Loucy (cell line): ENCODE results near the gene UNC80.

ENCODE experiments used
- H2AFZ ChIP-seq: fragments of 200-600 bp; sonication (generic); 2 replicates; pipeline ENCODE4 v1.6.0; 2016; ENCODE audit warnings: antibody characterized with exemption, mild to moderate bottlenecking, low read length, moderate library complexity
- H3F3A ChIP-seq: fragments of 200-600 bp; 2 replicates; pipeline ENCODE4 v1.6.0; 2016; ENCODE audit warnings: antibody characterized with exemption, low read depth, mild to moderate bottlenecking
- H3K27me3 ChIP-seq: fragments of 200-600 bp; sonication (generic); 2 replicates; pipeline ENCODE4 v1.6.1; 2014; ENCODE audit warnings: low read length, mild to moderate bottlenecking; ENCODE audit not compliant: insufficient read depth, poor library complexity, severe bottlenecking
- H3K36me3 ChIP-seq: fragments of 200-600 bp; sonication (generic); 2 replicates; pipeline ENCODE4 v1.6.1; 2016; ENCODE audit warnings: low read length; ENCODE audit not compliant: insufficient read depth
- H3K4me1 ChIP-seq: fragments of 200-600 bp; sonication (generic); 2 replicates; pipeline ENCODE4 v1.5.1; 2014; ENCODE audit warnings: low read length, mild to moderate bottlenecking; ENCODE audit not compliant: insufficient read depth, poor library complexity, severe bottlenecking
- H3K4me2 ChIP-seq: fragments of 200-600 bp; sonication (generic); 2 replicates; pipeline ENCODE4 v1.6.0; 2014; ENCODE audit warnings: antibody characterized with exemption, low read length, low read depth, mild to moderate bottlenecking; ENCODE audit not compliant: poor library complexity, severe bottlenecking
- H3K4me3 ChIP-seq: fragments of 200-600 bp; sonication (generic); 2 replicates; pipeline ENCODE4 v1.5.1; 2014; ENCODE audit warnings: low read length, mild to moderate bottlenecking, mixed read lengths; ENCODE audit not compliant: poor library complexity, severe bottlenecking
- H3K79me2 ChIP-seq: fragments of 200-600 bp; sonication (generic); 2 replicates; pipeline ENCODE4 v1.6.1; 2014; ENCODE audit warnings: low read length; ENCODE audit not compliant: insufficient read depth
- H3K9ac ChIP-seq: fragments of 200-600 bp; sonication (generic); 2 replicates; pipeline ENCODE4 v1.6.0; 2014; ENCODE audit warnings: mild to moderate bottlenecking, low read depth, low read length, moderate library complexity; ENCODE audit not compliant: poor library complexity, severe bottlenecking
- H3K9me2 ChIP-seq: fragments of 200-600 bp; sonication (generic); replicated peaks from 2 replicates; pipeline ENCODE4 v1.6.1; 2016; ENCODE audit warnings: low read depth, low read length, mixed read lengths
- H3K9me3 ChIP-seq: fragments of 200-600 bp; sonication (generic); 2 replicates; pipeline ENCODE4 v1.6.1; 2014; ENCODE audit warnings: mild to moderate bottlenecking, antibody characterized with exemption, low read length, low read depth; ENCODE audit not compliant: insufficient read depth
- H4K20me1 ChIP-seq: fragments of 200-600 bp; sonication (generic); 2 replicates; pipeline ENCODE4 v1.6.0; 2014; ENCODE audit warnings: antibody characterized with exemption, low read length, mild to moderate bottlenecking; ENCODE audit not compliant: insufficient read depth, poor library complexity, severe bottlenecking
- EZH2phosphoT487 ChIP-seq: fragments of 200-600 bp; IDR thresholded peaks from 2 replicates; pipeline ENCODE4 v1.6.1; 2018; ENCODE audit warnings: antibody characterized with exemption, mild to moderate bottlenecking, moderate library complexity, borderline replicate concordance
- TF ChIP-seq, protein P1 (sequence below): fragments of 200-600 bp; sonication (generic); conservative IDR thresholded peaks from 2 replicates; pipeline ENCODE4 v1.5.1; 2014; ENCODE audit warnings: mild to moderate bottlenecking, antibody characterized with exemption, low read length

Gene UNC80

DNA sequence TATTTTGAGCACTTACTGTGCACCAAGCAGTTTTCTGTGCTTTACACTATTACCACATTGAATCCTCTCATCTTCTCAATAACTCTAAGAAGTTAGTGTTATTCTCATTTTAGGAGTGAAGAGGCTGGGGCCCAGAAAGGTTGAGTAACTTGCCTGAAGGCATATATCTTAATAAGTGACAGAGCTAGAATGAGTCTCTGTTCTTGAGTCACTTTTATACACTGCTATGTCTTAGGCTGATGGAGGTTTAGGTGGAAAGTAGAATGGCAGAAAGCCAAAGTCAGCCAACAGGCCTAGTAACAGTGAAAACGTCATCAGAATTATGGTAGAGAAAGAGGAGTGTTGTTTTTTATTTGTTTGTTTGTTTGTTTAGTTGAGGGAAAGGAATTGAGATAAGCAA lies 202.9 kb downstream of the UNC80 start:
- TF ChIP-seq, protein P1, sequence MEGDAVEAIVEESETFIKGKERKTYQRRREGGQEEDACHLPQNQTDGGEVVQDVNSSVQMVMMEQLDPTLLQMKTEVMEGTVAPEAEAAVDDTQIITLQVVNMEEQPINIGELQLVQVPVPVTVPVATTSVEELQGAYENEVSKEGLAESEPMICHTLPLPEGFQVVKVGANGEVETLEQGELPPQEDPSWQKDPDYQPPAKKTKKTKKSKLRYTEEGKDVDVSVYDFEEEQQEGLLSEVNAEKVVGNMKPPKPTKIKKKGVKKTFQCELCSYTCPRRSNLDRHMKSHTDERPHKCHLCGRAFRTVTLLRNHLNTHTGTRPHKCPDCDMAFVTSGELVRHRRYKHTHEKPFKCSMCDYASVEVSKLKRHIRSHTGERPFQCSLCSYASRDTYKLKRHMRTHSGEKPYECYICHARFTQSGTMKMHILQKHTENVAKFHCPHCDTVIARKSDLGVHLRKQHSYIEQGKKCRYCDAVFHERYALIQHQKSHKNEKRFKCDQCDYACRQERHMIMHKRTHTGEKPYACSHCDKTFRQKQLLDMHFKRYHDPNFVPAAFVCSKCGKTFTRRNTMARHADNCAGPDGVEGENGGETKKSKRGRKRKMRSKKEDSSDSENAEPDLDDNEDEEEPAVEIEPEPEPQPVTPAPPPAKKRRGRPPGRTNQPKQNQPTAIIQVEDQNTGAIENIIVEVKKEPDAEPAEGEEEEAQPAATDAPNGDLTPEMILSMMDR: no peak
- TF ChIP-seq EZH2phosphoT487: no peak
- H3K27me3 ChIP-seq: no peaks in the 10 kb centered on the region
- H3K9ac ChIP-seq: no peak overlapping the region
- H3K36me3 ChIP-seq: no peaks in the 10 kb centered on the region
- H3K4me2 ChIP-seq: no peak overlapping the region
- no peaks in the 10 kb centered on the region for H3F3A ChIP-seq
- no peaks in the 10 kb centered on the region for H3K9me2 ChIP-seq
- no peaks in the 10 kb centered on the region for H4K20me1 ChIP-seq
- no peaks in the 10 kb centered on the region for H3K79me2 ChIP-seq
- no peak overlapping the region for H2AFZ ChIP-seq
- H3K4me1 ChIP-seq: no peaks in the 10 kb centered on the region
- no peak overlapping the region for H3K4me3 ChIP-seq
- H3K9me3 ChIP-seq: no peaks in the 10 kb centered on the region

DNA sequence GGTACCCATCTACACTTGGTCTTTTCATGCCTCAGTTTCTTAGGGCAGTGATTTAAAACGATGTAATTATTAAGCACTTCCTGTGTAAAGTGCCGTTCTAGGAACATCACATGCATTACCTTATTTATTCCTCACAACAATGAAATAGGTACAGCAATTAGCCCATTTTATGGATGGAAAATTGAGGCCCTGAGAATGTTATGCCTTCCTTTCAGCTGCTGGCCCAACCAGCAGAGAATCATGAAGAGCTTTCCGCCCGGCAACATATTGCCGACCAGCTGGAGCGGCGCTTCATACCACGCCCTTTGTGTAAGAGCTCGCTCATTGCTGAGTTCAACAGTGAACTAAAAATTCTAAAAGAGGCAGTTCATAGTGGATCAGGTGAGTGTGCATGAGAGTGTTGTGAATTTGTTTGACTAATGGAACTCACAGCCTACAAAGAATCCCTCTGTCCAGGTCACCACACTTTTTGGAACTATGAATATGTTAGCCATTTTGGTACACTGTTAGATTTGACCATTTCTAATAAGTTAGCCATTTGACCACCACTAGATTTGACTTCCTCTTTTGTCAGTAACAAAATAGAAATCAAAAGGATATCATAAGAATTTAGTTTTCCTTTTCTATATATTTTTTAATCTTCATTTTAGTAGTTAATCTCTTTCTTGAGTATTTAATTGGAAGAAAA lies 205.2 kb downstream of the UNC80 start:
- Histone ChIP-seq H3K9me2 (no peaks in the 10 kb centered on the region), H3K27me3 (no peaks in the 10 kb centered on the region), H3K4me1 (no peaks in the 10 kb centered on the region), H2AFZ (no peak overlapping the region), H3K4me2 (no peak overlapping the region), H3K4me3 (no peak overlapping the region), H3K79me2 (no peaks in the 10 kb centered on the region), H3F3A (no peaks in the 10 kb centered on the region), H3K9ac (no peak overlapping the region), H3K9me3 (no peaks in the 10 kb centered on the region), H4K20me1 (no peaks in the 10 kb centered on the region), H3K36me3 (no peaks in the 10 kb centered on the region)
- no peak for TF ChIP-seq EZH2phosphoT487
- TF ChIP-seq, protein P1: no peak

DNA sequence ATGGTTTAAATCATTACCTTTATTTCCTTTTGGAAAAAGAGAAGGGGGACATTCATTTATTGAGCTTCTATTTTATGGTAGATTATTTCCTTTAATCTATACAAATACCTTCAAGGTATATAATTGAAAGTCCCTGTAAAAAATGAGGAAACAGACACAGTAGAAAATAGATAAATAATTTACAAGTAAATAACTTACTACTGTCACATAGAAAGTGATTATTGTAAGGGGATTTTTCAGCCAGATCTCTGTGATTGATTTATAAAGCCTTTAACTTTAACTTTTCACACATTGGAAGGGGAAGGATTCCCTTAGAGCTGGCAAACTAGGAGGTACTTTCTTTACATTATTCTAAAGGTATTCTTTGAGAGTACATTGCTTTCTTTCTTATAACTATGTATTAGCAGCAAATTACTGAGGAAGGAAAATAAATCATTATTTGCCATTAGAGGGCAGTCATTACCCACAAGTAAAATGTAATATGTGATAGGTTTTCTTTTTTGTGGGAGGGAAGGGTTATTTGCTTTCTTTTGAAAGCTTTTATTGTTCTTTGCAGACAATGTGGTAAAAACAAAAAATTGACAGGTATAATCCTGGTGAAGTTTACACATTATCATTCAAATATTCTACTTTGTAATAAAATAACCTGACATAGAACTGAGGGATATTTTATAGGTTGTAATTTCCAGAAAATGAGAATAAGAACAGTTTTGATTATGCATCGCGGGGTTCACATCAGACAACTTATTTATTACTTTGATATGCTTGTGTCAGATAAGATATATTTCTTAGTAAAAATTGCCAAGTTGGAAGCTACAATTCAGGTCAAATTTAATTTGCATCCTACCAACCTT lies 206.0 kb downstream of the UNC80 start:
- H3K9ac ChIP-seq: no peak overlapping the region
- H3K36me3 ChIP-seq: no peaks in the 10 kb centered on the region
- H3K4me3 ChIP-seq: no peak overlapping the region
- no peak overlapping the region for H2AFZ ChIP-seq
- H3K4me1 ChIP-seq: no peaks in the 10 kb centered on the region
- H3K9me2 ChIP-seq: no peaks in the 10 kb centered on the region
- no peaks in the 10 kb centered on the region for H3K9me3 ChIP-seq
- H3F3A ChIP-seq: no peaks in the 10 kb centered on the region
- H4K20me1 ChIP-seq: no peaks in the 10 kb centered on the region
- no peak overlapping the region for H3K4me2 ChIP-seq
- H3K27me3 ChIP-seq: no peaks in the 10 kb centered on the region
- H3K79me2 ChIP-seq: no peaks in the 10 kb centered on the region
- TF ChIP-seq, protein P1: peak; percentile 73
- no peak for TF ChIP-seq EZH2phosphoT487
